Measurements from ENCODE around the gene CLEC12A.
"Not testable (repeated sequence)": the region's sequence is repeated elsewhere in the genome, so short reads cannot be mapped to it uniquely, and the experiment has no call there.

Gene CLEC12A

DNA sequence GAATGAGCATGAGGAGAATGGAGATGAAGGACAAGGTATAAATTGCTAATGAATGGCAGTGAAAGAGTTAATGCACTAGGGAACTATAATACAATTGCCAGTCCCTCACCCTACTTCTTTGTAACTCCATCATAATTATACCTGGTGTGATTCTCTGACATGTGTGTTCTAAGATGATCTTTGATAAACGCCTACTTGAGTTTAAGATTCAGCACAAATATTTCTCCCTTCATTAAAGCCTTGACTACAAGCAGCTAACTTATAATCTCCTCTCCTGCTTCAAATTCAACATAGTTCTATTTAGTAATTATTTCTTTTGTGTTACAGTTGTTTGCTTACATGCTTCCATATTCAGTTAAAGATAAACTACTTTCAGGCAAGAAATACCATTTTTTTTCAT, 29.4 kb upstream of the CLEC12A start:
- H3K27ac ChIP-seq (ENCODE audit: low read depth, low read length, severe bottlenecking): no peak overlapping the region
- no peak overlapping the region for H3K4me3 ChIP-seq (ENCODE audit: extremely low read depth, insufficient read depth, low read length, poor library complexity, severe bottlenecking)
- H3K36me3 ChIP-seq (ENCODE audit: control insufficient read depth, insufficient read depth, low read length): no peaks in the 10 kb centered on the region
- H3K9me3 ChIP-seq (ENCODE audit: control insufficient read depth, low read length): no peaks in the 10 kb centered on the region
- H3K4me1 ChIP-seq (ENCODE audit: control insufficient read depth, insufficient read depth, low read length, poor library complexity, severe bottlenecking): no peaks in the 10 kb centered on the region
- WGBS, 2 experiments (ENCODE audit: insufficient coverage in 2 of 2): no CpG with 5 or more reads among the region's 1 CpG

DNA sequence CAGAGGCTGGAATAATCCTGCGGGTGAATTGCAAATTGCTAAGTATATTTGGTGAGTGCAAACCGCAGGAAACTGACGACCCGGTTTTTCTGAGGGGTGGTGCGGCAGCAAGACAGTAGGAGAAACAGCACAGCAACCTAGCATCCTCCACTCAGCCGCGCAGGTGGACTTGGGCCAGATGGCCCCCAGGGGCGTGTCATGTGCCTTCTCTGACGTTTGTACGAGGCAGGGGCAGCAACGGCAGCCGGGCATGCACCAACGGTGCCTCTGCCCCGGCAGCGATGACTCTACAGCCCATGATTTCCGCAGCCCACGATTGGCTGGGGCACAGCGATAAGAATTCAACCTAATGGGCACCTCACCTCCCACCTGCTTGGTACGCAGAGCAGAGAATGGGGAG, 28.0 kb upstream of the CLEC12A start:
- H3K36me3 ChIP-seq (ENCODE audit: control insufficient read depth, insufficient read depth, low read length): no peaks in the 10 kb centered on the region
- H3K9me3 ChIP-seq (ENCODE audit: control insufficient read depth, low read length): no peaks in the 10 kb centered on the region
- no peak overlapping the region for H3K4me3 ChIP-seq (ENCODE audit: extremely low read depth, insufficient read depth, low read length, poor library complexity, severe bottlenecking)
- H3K27ac ChIP-seq (ENCODE audit: low read depth, low read length, severe bottlenecking): no peak overlapping the region
- 87 to 88% methylated on average over 12 to 18 of the region's 19 CpGs for WGBS, 2 experiments (ENCODE audit: insufficient coverage in 2 of 2)
- no peaks in the 10 kb centered on the region for H3K4me1 ChIP-seq (ENCODE audit: control insufficient read depth, insufficient read depth, low read length, poor library complexity, severe bottlenecking)

DNA sequence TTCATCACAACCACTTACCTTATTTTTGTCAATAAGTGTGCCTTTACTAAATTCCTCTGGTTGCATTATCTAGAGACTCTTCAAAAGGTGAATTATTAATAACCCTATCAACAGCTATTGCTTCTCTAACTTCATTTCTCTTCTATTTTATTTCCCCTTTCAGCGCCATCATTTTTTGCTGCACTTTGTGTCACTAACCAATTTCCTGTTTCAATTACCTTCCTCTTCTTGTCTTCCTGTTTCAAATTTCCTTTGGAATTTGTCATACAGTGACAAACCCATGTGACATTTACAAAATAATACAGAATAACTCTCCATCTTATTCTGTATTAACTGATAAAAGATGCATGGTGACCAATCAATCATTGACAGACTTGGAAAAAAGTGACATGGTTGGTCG, 26.8 kb upstream of the CLEC12A start:
- WGBS, 2 experiments (ENCODE audit: insufficient coverage in 2 of 2): 100% methylated on average over 1 of the region's 2 CpGs
- H3K36me3 ChIP-seq (ENCODE audit: control insufficient read depth, insufficient read depth, low read length): no peaks in the 10 kb centered on the region
- no peak overlapping the region for H3K4me3 ChIP-seq (ENCODE audit: extremely low read depth, insufficient read depth, low read length, poor library complexity, severe bottlenecking)

DNA sequence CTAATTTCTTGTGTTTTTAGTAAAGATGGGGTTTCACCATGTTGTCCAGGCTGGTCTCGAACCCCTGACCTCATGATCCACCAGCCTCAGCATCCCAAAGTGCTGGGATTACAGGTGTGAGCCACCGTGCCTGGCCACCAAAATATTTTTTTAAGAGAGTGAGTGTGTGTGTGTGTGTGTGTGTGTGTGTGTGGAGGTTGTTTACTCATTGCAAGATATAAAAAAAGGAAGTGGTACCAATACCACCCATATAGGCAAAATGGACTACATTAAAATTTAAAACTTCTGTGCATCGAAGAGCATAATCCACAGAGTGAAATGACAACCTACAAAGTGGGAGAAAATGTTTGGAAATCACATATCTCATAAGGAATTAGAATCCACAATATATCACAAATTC, 23.5 kb upstream of the CLEC12A start:
- Histone ChIP-seq H3K4me1 (ENCODE audit: control insufficient read depth, insufficient read depth, low read length, poor library complexity, severe bottlenecking) (no peaks in the 10 kb centered on the region), H3K4me3 (ENCODE audit: extremely low read depth, insufficient read depth, low read length, poor library complexity, severe bottlenecking) (no peak overlapping the region), H3K36me3 (ENCODE audit: control insufficient read depth, insufficient read depth, low read length) (no peaks in the 10 kb centered on the region), H3K27ac (ENCODE audit: low read depth, low read length, severe bottlenecking) (no peak overlapping the region), H3K9me3 (ENCODE audit: control insufficient read depth, low read length) (no peaks in the 10 kb centered on the region)
- 83% methylated on average over 1 of the region's 3 CpGs; no CpG with 5 or more reads in 1 of the 2 experiments for WGBS, 2 experiments (ENCODE audit: insufficient coverage in 2 of 2)

More for the DNA sequence above, 26.8 kb upstream of the CLEC12A start:
- H3K27ac ChIP-seq (ENCODE audit: low read depth, low read length, severe bottlenecking): no peak overlapping the region
- H3K4me1 ChIP-seq (ENCODE audit: control insufficient read depth, insufficient read depth, low read length, poor library complexity, severe bottlenecking): no peaks in the 10 kb centered on the region
- H3K9me3 ChIP-seq (ENCODE audit: control insufficient read depth, low read length): no peaks in the 10 kb centered on the region

DNA sequence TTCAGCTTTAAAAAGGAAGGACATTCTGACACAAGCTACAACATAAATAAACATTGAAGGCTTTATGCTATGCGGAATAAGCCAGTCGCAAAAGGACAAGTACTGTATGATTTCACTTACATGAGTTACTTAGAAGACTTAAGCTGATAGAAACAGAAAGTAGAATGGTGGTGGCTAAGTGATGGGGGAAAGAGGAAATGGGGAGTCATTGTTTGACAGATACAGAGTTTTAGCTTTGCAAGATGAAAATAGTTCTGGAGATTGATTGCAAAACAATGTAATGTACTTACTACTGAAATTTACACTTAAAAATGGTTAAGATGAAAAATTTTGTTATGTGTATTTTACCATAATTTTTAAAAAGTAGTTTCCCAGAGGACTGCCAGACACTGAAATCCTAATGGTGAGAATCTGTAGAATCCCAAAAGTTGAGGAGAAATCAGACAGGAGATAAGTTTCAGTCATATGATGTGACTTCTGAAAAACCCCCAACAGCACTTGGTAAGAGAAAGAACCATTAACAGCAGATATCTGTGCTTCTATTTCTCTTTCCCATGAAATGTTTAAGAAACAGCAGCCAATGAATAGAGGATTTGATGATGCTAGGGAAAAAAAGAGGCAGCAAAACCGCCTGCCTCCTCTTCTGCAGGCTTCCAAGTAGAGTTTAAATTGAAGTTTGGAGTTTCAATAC, 22.5 kb upstream of the CLEC12A start:
- H3K4me1 ChIP-seq (ENCODE audit: control insufficient read depth, insufficient read depth, low read length, poor library complexity, severe bottlenecking): no peaks in the 10 kb centered on the region
- H3K9me3 ChIP-seq (ENCODE audit: control insufficient read depth, low read length): no peaks in the 10 kb centered on the region
- 100% methylated on average over 2 of the region's 3 CpGs; no CpG with 5 or more reads in 1 of the 2 experiments for WGBS, 2 experiments (ENCODE audit: insufficient coverage in 2 of 2)
- H3K36me3 ChIP-seq (ENCODE audit: control insufficient read depth, insufficient read depth, low read length): no peaks in the 10 kb centered on the region
- no peak overlapping the region for H3K4me3 ChIP-seq (ENCODE audit: extremely low read depth, insufficient read depth, low read length, poor library complexity, severe bottlenecking)
- no peak overlapping the region for H3K27ac ChIP-seq (ENCODE audit: low read depth, low read length, severe bottlenecking)

DNA sequence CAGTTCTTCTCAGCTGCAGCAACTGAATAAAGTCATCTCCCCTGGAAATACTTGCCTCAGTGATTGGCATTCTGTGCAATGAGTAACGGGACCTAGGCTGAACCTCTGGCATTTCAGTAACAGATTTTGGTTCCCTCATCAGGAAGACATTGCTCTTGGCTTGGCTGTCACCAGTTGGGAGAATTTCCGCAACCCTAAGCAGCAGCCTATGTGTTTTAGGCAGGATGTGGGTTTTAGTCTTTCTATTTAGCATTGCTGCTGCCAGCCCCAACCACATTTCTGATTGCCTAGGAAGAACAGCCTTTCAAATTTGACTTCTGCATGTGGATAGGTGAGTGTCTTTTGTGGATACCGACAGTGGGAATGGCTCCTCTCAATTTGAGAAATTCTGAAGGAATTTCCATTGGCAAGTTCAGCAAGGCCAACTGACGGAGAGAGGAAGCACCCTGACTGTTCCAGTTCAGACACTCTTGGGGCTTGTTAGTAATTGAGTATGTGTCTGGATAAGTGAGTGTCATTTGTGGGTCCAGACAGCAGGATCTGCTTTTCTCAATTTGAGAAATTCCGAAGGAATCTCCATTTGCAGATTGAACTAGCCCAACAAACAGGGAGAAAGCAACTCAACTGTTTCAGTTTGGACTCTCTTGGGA, 20.1 kb upstream of the CLEC12A start:
- no peaks in the 10 kb centered on the region for H3K4me1 ChIP-seq (ENCODE audit: control insufficient read depth, insufficient read depth, low read length, poor library complexity, severe bottlenecking)
- no peaks in the 10 kb centered on the region for H3K9me3 ChIP-seq (ENCODE audit: control insufficient read depth, low read length)
- no peak overlapping the region for H3K4me3 ChIP-seq (ENCODE audit: extremely low read depth, insufficient read depth, low read length, poor library complexity, severe bottlenecking)
- H3K36me3 ChIP-seq (ENCODE audit: control insufficient read depth, insufficient read depth, low read length): no peaks in the 10 kb centered on the region
- WGBS, 2 experiments (ENCODE audit: insufficient coverage in 2 of 2): 94 to 98% methylated on average over 4 of the region's 5 CpGs
- H3K27ac ChIP-seq (ENCODE audit: low read depth, low read length, severe bottlenecking): no peak overlapping the region

DNA sequence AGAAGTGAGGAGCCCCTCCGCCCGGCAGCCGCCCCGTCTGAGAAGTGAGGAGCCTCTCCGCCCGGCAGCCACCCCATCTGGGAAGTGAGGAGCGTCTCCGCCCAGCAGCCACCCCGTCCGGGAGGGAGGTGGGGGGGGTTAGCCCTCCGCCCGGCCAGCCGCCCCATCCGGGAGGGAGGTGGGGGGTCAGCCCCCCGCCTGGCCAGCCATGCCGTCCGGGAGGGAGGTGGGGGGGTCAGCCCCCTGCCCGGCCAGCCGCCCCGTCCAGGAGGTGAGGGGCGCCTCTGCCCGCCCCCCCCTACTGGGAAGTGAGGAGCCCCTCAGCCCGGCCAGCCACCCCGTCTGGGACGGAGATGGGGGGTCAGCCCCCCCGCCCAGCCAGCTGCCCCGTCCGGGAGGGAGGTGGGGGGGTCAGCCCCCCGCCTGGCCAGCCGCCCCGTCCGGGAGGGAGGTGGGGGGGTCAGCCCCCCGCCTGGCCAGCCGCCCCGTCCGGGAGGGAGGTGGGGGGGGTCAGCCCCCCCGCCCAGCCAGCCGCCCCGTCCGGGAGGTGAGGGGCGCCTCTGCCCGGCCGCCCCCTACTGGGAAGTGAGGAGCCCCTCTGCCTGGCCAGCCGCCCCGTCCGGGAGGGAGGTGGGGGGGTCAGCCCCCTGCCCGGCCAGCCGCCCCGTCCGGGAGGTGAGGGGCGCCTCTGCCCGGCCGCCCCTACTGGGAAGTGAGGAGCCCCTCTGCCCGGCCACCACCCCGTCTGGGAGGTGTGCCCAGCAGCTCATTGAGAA, 18.1 kb upstream of the CLEC12A start:
- not testable (repeated sequence) for H3K9me3 ChIP-seq (ENCODE audit: control insufficient read depth, low read length); H3K36me3 ChIP-seq (ENCODE audit: control insufficient read depth, insufficient read depth, low read length); H3K27ac ChIP-seq (ENCODE audit: low read depth, low read length, severe bottlenecking); H3K4me1 ChIP-seq (ENCODE audit: control insufficient read depth, insufficient read depth, low read length, poor library complexity, severe bottlenecking); H3K4me3 ChIP-seq (ENCODE audit: extremely low read depth, insufficient read depth, low read length, poor library complexity, severe bottlenecking)
- no CpG with 5 or more reads among the region's 55 CpGs for WGBS, 2 experiments (ENCODE audit: insufficient coverage in 2 of 2)

DNA sequence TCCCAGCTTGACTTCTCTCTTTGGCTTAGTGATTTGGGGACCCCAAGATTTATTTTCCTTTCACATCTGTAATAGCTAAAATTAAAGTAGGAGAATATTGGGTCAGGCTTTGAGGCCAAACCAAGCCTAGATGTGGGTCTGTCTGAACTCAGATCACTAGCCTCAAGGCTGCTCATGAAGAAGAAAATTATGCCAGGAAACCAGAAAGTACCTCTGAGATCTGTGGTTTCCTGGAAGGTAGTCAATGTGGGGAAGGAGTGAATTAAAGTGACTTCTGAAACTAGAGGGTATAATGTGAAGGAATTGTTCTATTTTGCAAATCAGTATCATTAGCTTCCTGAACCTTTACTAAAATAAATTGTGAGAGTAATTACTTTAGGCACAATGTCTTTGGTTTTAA, 13.4 kb upstream of the CLEC12A start:
- H3K27ac ChIP-seq (ENCODE audit: low read depth, low read length, severe bottlenecking): no peak overlapping the region
- H3K4me3 ChIP-seq (ENCODE audit: extremely low read depth, insufficient read depth, low read length, poor library complexity, severe bottlenecking): no peak overlapping the region
- H3K9me3 ChIP-seq (ENCODE audit: control insufficient read depth, low read length): no peaks in the 10 kb centered on the region
- no peaks in the 10 kb centered on the region for H3K4me1 ChIP-seq (ENCODE audit: control insufficient read depth, insufficient read depth, low read length, poor library complexity, severe bottlenecking)
- H3K36me3 ChIP-seq (ENCODE audit: control insufficient read depth, insufficient read depth, low read length): no peaks in the 10 kb centered on the region

DNA sequence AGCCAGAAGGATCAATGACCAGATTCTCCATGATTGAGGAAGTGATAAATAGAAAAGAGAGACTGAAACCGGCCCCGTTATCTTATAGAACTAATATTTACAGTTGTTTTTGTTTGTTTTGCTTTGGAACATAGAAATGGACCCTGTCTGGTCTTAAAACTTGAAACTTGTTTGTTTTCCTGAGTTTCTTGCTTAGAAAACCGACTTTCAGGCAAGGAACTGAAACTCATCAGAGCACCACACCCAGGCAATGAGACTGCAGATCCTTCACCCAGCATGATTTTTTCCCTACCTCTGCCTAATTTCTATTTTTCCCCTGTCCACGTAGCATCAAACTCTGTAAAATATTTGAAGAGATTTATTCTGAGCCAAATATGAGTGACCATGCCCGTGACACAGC, 10.6 kb upstream of the CLEC12A start:
- Histone ChIP-seq H3K9me3 (ENCODE audit: control insufficient read depth, low read length) (no peaks in the 10 kb centered on the region), H3K4me1 (ENCODE audit: control insufficient read depth, insufficient read depth, low read length, poor library complexity, severe bottlenecking) (no peaks in the 10 kb centered on the region), H3K27ac (ENCODE audit: low read depth, low read length, severe bottlenecking) (no peak overlapping the region), H3K4me3 (ENCODE audit: extremely low read depth, insufficient read depth, low read length, poor library complexity, severe bottlenecking) (no peak overlapping the region), H3K36me3 (ENCODE audit: control insufficient read depth, insufficient read depth, low read length) (no peaks in the 10 kb centered on the region)
- 94 to 95% methylated on average over 2 to 3 of the region's 5 CpGs for WGBS, 2 experiments (ENCODE audit: insufficient coverage in 2 of 2)

DNA sequence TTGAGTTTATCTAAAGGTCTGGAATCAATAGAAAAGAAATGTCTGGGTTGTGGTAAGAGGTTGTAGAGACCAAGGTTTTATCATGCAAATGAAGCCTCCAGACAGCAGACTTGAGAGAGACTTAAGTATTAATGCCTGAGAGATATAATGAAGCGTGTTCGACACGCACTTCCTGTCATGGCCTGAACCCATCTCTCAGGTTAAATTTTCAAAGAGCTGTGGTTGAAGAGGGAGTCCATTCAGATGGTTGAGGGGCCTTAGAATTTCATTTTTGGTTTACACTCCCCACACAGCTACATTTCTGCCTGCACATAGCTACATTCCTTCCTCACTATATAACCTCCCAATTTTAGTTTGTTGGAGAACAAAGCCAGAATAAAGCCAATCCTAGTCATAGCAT, 10.1 kb upstream of the CLEC12A start:
- 93% methylated on average over 3 of the region's 3 CpGs; no CpG with 5 or more reads in 1 of the 2 experiments for WGBS, 2 experiments (ENCODE audit: insufficient coverage in 2 of 2)
- no peaks in the 10 kb centered on the region for H3K4me1 ChIP-seq (ENCODE audit: control insufficient read depth, insufficient read depth, low read length, poor library complexity, severe bottlenecking)
- H3K27ac ChIP-seq (ENCODE audit: low read depth, low read length, severe bottlenecking): no peak overlapping the region

DNA sequence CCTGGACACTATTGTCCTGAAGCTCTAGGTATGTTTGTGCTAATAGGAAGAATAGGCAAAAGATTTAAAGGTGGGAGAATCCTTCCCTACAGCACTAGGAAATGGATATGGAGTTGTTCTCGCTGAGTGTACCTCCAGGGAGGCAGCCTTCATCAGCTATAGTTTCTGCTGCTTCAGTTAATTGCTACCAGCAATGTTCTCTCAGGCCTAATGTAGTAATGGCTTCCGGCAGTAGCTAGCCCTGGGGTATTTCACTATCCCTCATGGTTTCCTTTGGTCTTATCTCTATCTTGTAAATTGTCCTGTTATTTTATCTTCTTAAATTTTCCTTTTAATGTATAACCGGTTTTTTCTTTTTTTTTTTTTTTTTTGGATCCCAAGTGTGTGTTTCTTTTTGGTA, 9.3 kb upstream of the CLEC12A start:
- no peaks in the 10 kb centered on the region for H3K9me3 ChIP-seq (ENCODE audit: control insufficient read depth, low read length)
- H3K36me3 ChIP-seq (ENCODE audit: control insufficient read depth, insufficient read depth, low read length): no peaks in the 10 kb centered on the region
- no peak overlapping the region for H3K4me3 ChIP-seq (ENCODE audit: extremely low read depth, insufficient read depth, low read length, poor library complexity, severe bottlenecking)
- no peaks in the 10 kb centered on the region for H3K4me1 ChIP-seq (ENCODE audit: control insufficient read depth, insufficient read depth, low read length, poor library complexity, severe bottlenecking)
- no peak overlapping the region for H3K27ac ChIP-seq (ENCODE audit: low read depth, low read length, severe bottlenecking)
- WGBS, 2 experiments (ENCODE audit: insufficient coverage in 2 of 2): 80 to 88% methylated on average over 1 of the region's 3 CpGs

More for the DNA sequence above, 10.1 kb upstream of the CLEC12A start:
- Histone ChIP-seq H3K9me3 (ENCODE audit: control insufficient read depth, low read length) (no peaks in the 10 kb centered on the region), H3K4me3 (ENCODE audit: extremely low read depth, insufficient read depth, low read length, poor library complexity, severe bottlenecking) (no peak overlapping the region), H3K36me3 (ENCODE audit: control insufficient read depth, insufficient read depth, low read length) (no peaks in the 10 kb centered on the region)
